Measurements from ENCODE around the gene EMP2.

DNA sequence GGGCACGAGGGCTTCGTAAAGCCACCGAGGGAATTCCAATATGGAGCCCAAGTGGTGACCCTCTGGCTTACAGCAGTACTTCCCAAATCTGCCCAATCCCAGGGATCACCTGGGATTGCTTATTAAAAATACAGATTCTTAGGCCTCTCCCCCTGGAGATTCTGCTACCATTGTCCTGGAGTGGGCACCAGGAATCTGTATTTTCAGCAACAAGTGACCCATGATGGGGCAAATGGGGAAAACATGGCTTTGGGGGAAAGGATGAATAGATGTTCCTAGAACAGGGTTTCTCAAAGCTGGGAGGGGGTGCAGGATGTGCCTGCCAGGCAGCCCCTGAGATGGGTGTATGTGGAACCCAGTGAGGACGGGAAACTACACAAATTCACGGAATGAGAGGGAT, 40.6 kb downstream of the EMP2 start:
- TF ChIP-seq POLR2A (IDR thresholded peaks at IDR 0.05) (no peak), CTCF (IDR thresholded peaks at IDR 0.05 in 4 of 5, conservative IDR thresholded peaks at IDR 0.05 in 1 of 5) (no peak)
